SH-SY5Y (cell line): ENCODE data around the gene SOX13.

Source experiments
- GATA2 ChIP-seq: IDR thresholded peaks from 2 replicates; pipeline ENCODE4 v1.6.1; 2011; ENCODE audit warnings: mild to moderate bottlenecking, low read depth, low read length
- GATA3 ChIP-seq: IDR thresholded peaks from 2 replicates; pipeline ENCODE4 v1.6.1; 2011; ENCODE audit warnings: low read depth, mild to moderate bottlenecking, low read length, moderate library complexity

GRCh38 chr1:204094313-204094729 lies 21.4 kb downstream of the SOX13 start:
- no peak for TF ChIP-seq GATA2
- TF ChIP-seq GATA3 = no peak
